ENCODE results near the gene CERS4. TPM values are rescaled to one million over a fixed set of nuclear protein-coding genes. Genes with fewer than 3 reads are reported as not detected.
A peak's percentile ranks its signal among the peaks of the same experiment; 100 is the strongest.

Gene CERS4
- total and polyA plus RNA-seq, 2 donors (not counting 1 experiment from before 2014, with no cell fraction given): 104 to 125 TPM

- Mint-ChIP-seq H3K27me3 (no peaks in the 10 kb centered on the region), H3K4me3 (peak overlapping the region; percentile 94), H3K27ac (peak overlapping the region; percentile 93), H3K9me3 (ENCODE audit: insufficient read depth) (no peaks in the 10 kb centered on the region), H3K4me1 (peaks cover 54% of the 10 kb centered on the region)
- Histone ChIP-seq H2AFZ (ENCODE audit: insufficient read depth, low read depth, low read length, poor library complexity, severe bottlenecking) (peak overlapping the region; percentile 86), H3K4me2 (replicated peaks; ENCODE audit: low read depth, low read length, poor library complexity, severe bottlenecking) (peak overlapping the region; percentile 95), H3K4me1 (ENCODE audit: control insufficient read depth in 2 of 2, insufficient read depth in 2 of 2, low read length in 2 of 2) (peaks cover 44 to 52% of the 10 kb centered on the region in 2 donors), H3K79me2 (ENCODE audit: control insufficient read depth, insufficient read depth, low read length) (peaks cover 61% of the 10 kb centered on the region), H3K9ac (ENCODE audit: low read length) (peak overlapping the region; percentile 97), H3K27me3 (replicated peaks in 1 of 4; ENCODE audit: control extremely low read depth in 1 of 4, control insufficient read depth in 3 of 4, insufficient read depth in 4 of 4, low read length in 3 of 4) (no peaks in the 10 kb centered on the region), H3K4me3 (ENCODE audit: control extremely low read depth in 1 of 5, extremely low read depth in 1 of 5, insufficient read depth in 1 of 5, low read depth in 2 of 5, low read length in 4 of 5) (peak overlapping the region; percentile 48 to 96 (median 93)), H3K9me3 (ENCODE audit: control extremely low read depth in 1 of 3, control insufficient read depth in 2 of 3, insufficient read depth in 1 of 3, low read length in 2 of 3) (no peaks in the 10 kb centered on the region), H3K27ac (ENCODE audit: low read length in 2 of 2) (peak overlapping the region; percentile 87 to 98), H3K36me3 (replicated peaks in 1 of 2; ENCODE audit: control extremely low read depth in 1 of 2, control insufficient read depth in 1 of 2, extremely low read depth in 1 of 2, insufficient read depth in 2 of 2, low read length in 1 of 2) (peaks cover 0 to 16% of the 10 kb centered on the region in 2 experiments), H4K20me1 (ENCODE audit: control insufficient read depth, insufficient read depth, low read length, poor library complexity, severe bottlenecking) (peaks cover 48% of the 10 kb centered on the region)
- WGBS (ENCODE audit: insufficient coverage): 42% methylated on average over 7 of the region's 13 CpGs
- ChIA-PET POLR2A (interaction anchor here (0.6 to 6.5 kb wide), 5 partner anchors 13 to 210 kb away, joined by 3 to 71 read pairs (median 5); no protein-coding TSS in a partner anchor), CTCF (interaction anchor here (0.6 to 3.1 kb wide), 8 partner anchors 16 to 266 kb away, joined by 3 to 27 read pairs (median 4); no protein-coding TSS in a partner anchor)
- intact Hi-C loops (cut with micrococcal nuclease): no loop called here
- ATAC-seq (ENCODE audit: low read depth) (no peak), DNase-seq (peak; percentile 57)
- TF ChIP-seq EZH2 (IDR thresholded peaks at IDR 0.05; ENCODE audit: borderline replicate concordance, insufficient read depth, low read depth, low read length, poor library complexity, severe bottlenecking) (no peak), CTCF (IDR thresholded peaks at IDR 0.05) (no peak)
Measured at GRCh38 chr19:8210421-8211101, 1.4 kb downstream of the CERS4 start.

GRCh38 chr19:8212212-8212611 lies 3.0 kb downstream of the CERS4 start:
- Histone ChIP-seq H3K4me1 (ENCODE audit: control insufficient read depth in 2 of 2, insufficient read depth in 2 of 2, low read length in 2 of 2) (peaks cover 45 to 55% of the 10 kb centered on the region in 2 donors), H3K9me3 (ENCODE audit: control extremely low read depth in 1 of 3, control insufficient read depth in 2 of 3, insufficient read depth in 1 of 3, low read length in 2 of 3) (no peaks in the 10 kb centered on the region), H3K4me2 (replicated peaks; ENCODE audit: low read depth, low read length, poor library complexity, severe bottlenecking) (peak overlapping the region; percentile 35), H3K27me3 (replicated peaks in 1 of 4; ENCODE audit: control extremely low read depth in 1 of 4, control insufficient read depth in 3 of 4, insufficient read depth in 4 of 4, low read length in 3 of 4) (no peaks in the 10 kb centered on the region), H3K9ac (ENCODE audit: low read length) (no peak overlapping the region), H3K4me3 (ENCODE audit: control extremely low read depth in 1 of 5, extremely low read depth in 1 of 5, insufficient read depth in 1 of 5, low read depth in 2 of 5, low read length in 4 of 5) (no peak overlapping the region), H3K79me2 (ENCODE audit: control insufficient read depth, insufficient read depth, low read length) (peaks cover 78% of the 10 kb centered on the region), H3K27ac (ENCODE audit: low read length in 2 of 2) (peak overlapping the region in 1 of 2 donors; percentile 98), H3K36me3 (replicated peaks in 1 of 2; ENCODE audit: control extremely low read depth in 1 of 2, control insufficient read depth in 1 of 2, extremely low read depth in 1 of 2, insufficient read depth in 2 of 2, low read length in 1 of 2) (peaks cover 0 to 23% of the 10 kb centered on the region in 2 experiments), H2AFZ (ENCODE audit: insufficient read depth, low read depth, low read length, poor library complexity, severe bottlenecking) (no peak overlapping the region), H4K20me1 (ENCODE audit: control insufficient read depth, insufficient read depth, low read length, poor library complexity, severe bottlenecking) (peaks cover 64% of the 10 kb centered on the region)
- CTCF ChIA-PET: interaction anchor here (1.8 to 3.1 kb wide), 3 partner anchors 18 to 54 kb away, joined by 5 to 27 read pairs (median 7); no protein-coding TSS in a partner anchor
- H3K4me3 Mint-ChIP-seq: peak overlapping the region; percentile 50
- TF ChIP-seq EZH2 (IDR thresholded peaks at IDR 0.05; ENCODE audit: borderline replicate concordance, insufficient read depth, low read depth, low read length, poor library complexity, severe bottlenecking) (no peak), CTCF (IDR thresholded peaks at IDR 0.05) (no peak)
- POLR2A ChIA-PET: interaction anchor here (6.5 kb wide), 1 partner anchor 17 kb away, joined by 71 read pairs; no protein-coding TSS in a partner anchor
- ATAC-seq (ENCODE audit: low read depth): no peak
- no peaks in the 10 kb centered on the region for H3K27me3 Mint-ChIP-seq
- 97% methylated on average over 6 of the region's 6 CpGs for WGBS (ENCODE audit: insufficient coverage)
- DNase-seq: no peak
- H3K9me3 Mint-ChIP-seq (ENCODE audit: insufficient read depth): no peaks in the 10 kb centered on the region
- intact Hi-C loops (cut with micrococcal nuclease): no loop called here
- H3K27ac Mint-ChIP-seq: peak overlapping the region; percentile 60
- H3K4me1 Mint-ChIP-seq: peaks cover 63% of the 10 kb centered on the region
